HepG2 (cell line): ENCODE data around the gene STRBP. TPM values are rescaled to one million over a fixed set of nuclear protein-coding genes. Genes with fewer than 3 reads are reported as not detected.

Experiments used
- AKNA ChIP-seq: sonication (generic); formaldehyde crosslinking; IDR thresholded peaks from 2 replicates; pipeline ENCODE4 v1.4.0; 2020; ENCODE audit warnings: missing genetic modification reagents, borderline replicate concordance
- ARID3A ChIP-seq: IDR thresholded peaks from 2 replicates; pipeline ENCODE4 v1.6.1; 2012; ENCODE audit warnings: low read depth, low read length, improper control_type of control experiment
- ATRX ChIP-seq: sonication (generic); formaldehyde crosslinking; IDR thresholded peaks from 2 replicates; pipeline ENCODE4 v1.4.0; 2020; ENCODE audit warnings: missing genetic modification reagents, borderline replicate concordance
- CTCF ChIP-seq: sonication (generic); formaldehyde crosslinking; IDR thresholded peaks from 2 replicates; pipeline ENCODE4 v1.5.0; 2020; ENCODE audit warnings: mild to moderate bottlenecking, missing genetic modification reagents, moderate library complexity
- ESRRA ChIP-seq: sonication (generic); formaldehyde crosslinking; IDR thresholded peaks from 2 replicates; pipeline ENCODE4 v1.5.1; 2020; ENCODE audit warnings: mild to moderate bottlenecking, low read depth, missing genetic modification reagents
- KLF16 ChIP-seq, 2 experiments: sonication (generic) in 1 of 2; formaldehyde crosslinking in 1 of 2; IDR thresholded peaks; 2 replicates each; pipeline versions ENCODE4 v1.6.1 to v1.8.0; 2016 to 2023; ENCODE audit warnings: missing genetic modification reagents in 2 of 2, missing compliant biosample characterization in 1 of 2
- THAP11 ChIP-seq: IDR thresholded peaks from 2 replicates; pipeline ENCODE4 v1.6.1; 2016; ENCODE audit warnings: missing biosample characterization, missing genetic modification reagents
- XRCC5 ChIP-seq: fragments of 200-400 bp; formaldehyde crosslinking; optimal IDR thresholded peaks from 2 replicates; pipeline ENCODE3; 2017; ENCODE audit warnings: mild to moderate bottlenecking, low read length
- YEATS2 ChIP-seq: sonication (generic); formaldehyde crosslinking; IDR thresholded peaks from 2 replicates; pipeline ENCODE4 v1.4.0; 2020; ENCODE audit warnings: missing genetic modification reagents, borderline replicate concordance
- ZFX ChIP-seq: sonication (generic); formaldehyde crosslinking; IDR thresholded peaks from 2 replicates; pipeline ENCODE4 v1.4.0; 2020; ENCODE audit warnings: mild to moderate bottlenecking, low read depth, missing genetic modification reagents, moderate library complexity
- ZMYM4 ChIP-seq: sonication (generic); formaldehyde crosslinking; IDR thresholded peaks from 2 replicates; pipeline ENCODE4 v1.8.1; 2023; ENCODE audit warnings: mild to moderate bottlenecking, missing genetic modification reagents
- ZNF34 ChIP-seq: sonication (generic); formaldehyde crosslinking; IDR thresholded peaks from 2 replicates; pipeline ENCODE4 v1.4.0; 2020; ENCODE audit warnings: mild to moderate bottlenecking, missing genetic modification reagents, borderline replicate concordance
- ZNF343 ChIP-seq: sonication (generic); formaldehyde crosslinking; IDR thresholded peaks from 2 replicates; pipeline ENCODE4 v1.4.0; 2020; ENCODE audit warnings: mild to moderate bottlenecking, missing genetic modification reagents
- ZNF383 ChIP-seq: sonication (generic); formaldehyde crosslinking; IDR thresholded peaks from 2 replicates; pipeline ENCODE4 v1.4.0; 2020; ENCODE audit warnings: missing genetic modification reagents, mild to moderate bottlenecking, borderline replicate concordance
- ZNF563 ChIP-seq: sonication (generic); formaldehyde crosslinking; IDR thresholded peaks from 2 replicates; pipeline ENCODE4 v1.8.0; 2022; ENCODE audit warnings: mild to moderate bottlenecking, moderate library complexity, missing genetic modification reagents
- ZNF709 ChIP-seq: sonication (generic); formaldehyde crosslinking; IDR thresholded peaks from 2 replicates; pipeline ENCODE4 v1.5.0; 2020; ENCODE audit warnings: mild to moderate bottlenecking, missing genetic modification reagents
- ZNF775 ChIP-seq: sonication (generic); formaldehyde crosslinking; IDR thresholded peaks from 2 replicates; pipeline ENCODE4 v1.4.0; 2020; ENCODE audit warnings: missing genetic modification reagents, mild to moderate bottlenecking, moderate library complexity, borderline replicate concordance
- polyA plus RNA-seq, 8 experiments: library from polyadenylated mRNA; depleted of rRNA in 3 of 8; stranded (reverse) in 7 of 8; unstranded in 1 of 8; fragments of >200 nt; fragmentation: Illumina TruSeq in 4 of 8; extraction: Trizol in 4 of 8; gene quantifications; 2 replicates each; pipeline versions ENCODE4 v1.2.1 to v1.2.3, GENCODE V29; 2011 to 2016; ENCODE audit warnings: low read depth in 4 of 8, missing spikeins in 1 of 8, mixed read lengths in 1 of 8; ENCODE audit not compliant: insufficient read depth in 1 of 8
- total RNA-seq, 5 experiments: library from RNA; depleted of rRNA; stranded (reverse); fragments of >200 nt; fragmentation: Illumina TruSeq; extraction: Trizol; gene quantifications; 2 replicates each; pipeline ENCODE4 v1.2.3, GENCODE V29; 2016; ENCODE audit warnings: low read depth in 1 of 5

STRBP gene
- total and polyA plus RNA-seq, 2 of the 13 experiments (the other 11 are each of a cell fraction or from before 2014, with no cell fraction given), result 14.5 to 38.5 TPM

GRCh38 chr9:123268465-123269259 is at the start of gene STRBP (continued):
- TF ChIP-seq AKNA (CRISPR knock-in tag) (no peak), XRCC5 (no peak), CTCF (CRISPR knock-in tag) (peak; percentile 25; the same call in 1 of the 2 replicates), ZNF775 (no peak), KLF16 (CRISPR knock-in tag; IDR thresholded peaks at IDR 0.05) (0 out of 4 replicates have a peak, but pooled peaks of 1 of the 2 experiments have one; percentile 40), ZNF709 (CRISPR knock-in tag) (no peak), ZFX (CRISPR knock-in tag) (peak; percentile 64; the same call in 1 of the 2 replicates), ESRRA (0 out of 2 replicates have a peak, but pooled peaks have one; percentile 26), THAP11 (CRISPR knock-in tag) (peak; percentile 28; the same call in 1 of the 2 replicates), ZNF383 (0 out of 2 replicates have a peak, but pooled peaks have one; percentile 40), ZNF343 (no peak), ARID3A (no peak), ATRX (CRISPR knock-in tag) (no peak), ZNF563 (peak; percentile 78), YEATS2 (CRISPR knock-in tag) (no peak), ZNF34 (CRISPR knock-in tag) (no peak), ZMYM4 (CRISPR knock-in tag) (peak; percentile 95)
